ENCODE measurements around the gene ZNF112.
A peak's percentile ranks its signal among the peaks of the same experiment; 100 is the strongest.
"Not testable (repeated sequence)": the region's sequence is repeated elsewhere in the genome, so short reads cannot be mapped to it uniquely, and the experiment has no call there.

The ZNF112 gene

DNA sequence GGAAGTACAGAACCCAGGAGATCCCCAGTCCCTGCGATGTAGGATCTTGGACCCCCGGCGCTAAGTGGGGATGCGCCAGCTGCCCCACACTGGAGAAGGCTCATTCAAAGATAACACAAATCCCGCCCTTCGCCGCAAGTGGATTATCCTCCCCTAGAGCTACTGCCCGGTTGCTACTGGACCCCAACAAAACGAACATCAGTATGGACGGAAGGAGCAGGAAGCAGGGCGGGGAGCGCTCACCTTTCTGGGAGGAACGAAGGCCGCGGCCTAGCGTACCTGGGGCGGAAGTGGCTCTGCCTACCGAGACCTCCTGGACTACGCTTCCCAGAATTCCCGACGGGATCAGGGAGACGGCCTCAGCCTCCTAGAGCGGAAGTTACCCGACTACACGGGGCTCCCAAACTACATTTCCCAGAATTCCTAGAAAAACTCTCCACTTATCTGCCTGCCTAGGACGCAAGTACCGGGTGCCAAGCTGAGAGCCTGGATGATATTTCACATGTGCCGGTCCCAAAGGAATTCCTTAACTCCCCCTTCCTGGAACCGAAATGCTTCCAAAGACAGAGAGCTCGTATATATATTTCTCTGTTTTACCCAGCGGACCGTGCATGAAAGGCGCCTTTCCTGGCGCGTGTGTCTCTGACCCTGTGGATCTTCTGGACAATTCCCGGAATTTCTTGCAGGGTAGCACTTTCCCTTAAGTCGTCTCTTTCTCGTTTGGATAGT, at the start of gene ZNF112:
Gene ZNF112 (minus strand): TSS at position 298 of the 729 bp plus-strand sequence. CDS start 16,141 bp downstream, outside the sequence.
- peak; percentile 68 for DNase-seq (ENCODE audit: low read depth)

DNA sequence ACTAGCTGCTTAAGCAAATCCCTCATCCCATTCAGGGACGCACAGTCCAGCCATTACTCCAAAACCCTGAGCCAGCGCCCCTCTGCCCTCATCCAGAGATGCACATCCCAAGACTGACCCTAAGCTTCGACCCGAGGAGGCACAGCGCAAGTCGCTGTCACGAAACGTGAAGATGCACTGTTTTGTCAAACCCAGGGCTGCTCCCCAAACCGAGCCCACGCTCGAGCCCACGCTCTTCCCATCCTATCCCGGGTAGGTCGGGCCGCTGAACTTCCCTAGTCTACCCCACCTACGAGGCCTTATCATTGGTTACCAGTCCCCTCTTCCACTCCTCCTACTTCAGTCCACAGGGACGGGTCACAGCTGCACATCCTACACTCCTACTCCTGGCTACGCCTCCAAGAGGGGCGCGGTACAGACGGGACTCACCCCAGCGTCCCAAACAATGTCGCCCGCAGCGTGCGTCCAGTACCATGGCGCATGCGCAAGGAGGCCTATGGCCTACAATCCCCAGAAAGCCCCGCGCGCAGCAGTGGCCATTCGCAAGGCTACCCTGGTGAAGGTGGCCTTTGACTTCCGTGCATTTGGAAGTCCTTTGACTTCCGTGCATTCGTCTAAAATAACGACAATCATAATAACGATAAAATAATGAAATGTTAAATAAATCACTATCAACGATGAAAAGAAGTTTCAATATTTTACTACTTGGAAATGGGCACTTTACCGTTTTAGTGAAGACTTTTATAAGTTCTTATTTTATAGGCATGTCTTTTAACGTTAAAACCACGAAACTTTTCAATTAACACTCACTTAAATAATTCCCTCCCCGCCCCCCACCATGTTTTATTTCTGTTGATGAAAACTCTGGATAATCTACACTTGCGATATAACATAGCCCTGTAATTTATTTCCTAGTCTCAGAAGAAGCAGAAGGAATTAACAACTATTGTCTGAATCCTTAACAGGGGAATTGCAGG, 44.9 kb upstream of the ZNF112 start, which contains the start of gene ZNF285:
Gene ZNF285 (minus strand): TSS at position 470 of the 977 bp plus-strand sequence. CDS start 4,395 bp downstream, outside the sequence.
- DNase-seq (ENCODE audit: low read depth): peak; percentile 91

DNA sequence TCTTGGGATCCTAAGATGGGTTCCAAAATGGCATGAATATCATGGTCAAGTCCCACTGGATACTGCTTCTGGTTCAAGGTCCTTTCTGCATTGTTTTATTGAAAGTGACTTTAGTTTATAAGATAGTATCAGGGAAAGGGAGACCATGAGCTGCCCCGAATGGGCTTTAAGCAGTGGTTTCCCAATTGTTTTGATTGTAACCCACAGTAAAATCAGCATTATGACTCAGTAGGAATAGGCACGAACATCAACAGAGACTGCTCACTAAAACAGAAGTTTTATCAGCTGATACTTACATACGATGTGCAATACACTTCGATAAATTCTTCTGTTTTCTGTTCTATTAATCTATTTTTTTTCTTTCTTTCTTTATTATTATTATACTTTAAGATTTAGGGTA, 32.8 kb upstream of the ZNF112 start:
- not testable (repeated sequence) for DNase-seq (ENCODE audit: low read depth)

DNA sequence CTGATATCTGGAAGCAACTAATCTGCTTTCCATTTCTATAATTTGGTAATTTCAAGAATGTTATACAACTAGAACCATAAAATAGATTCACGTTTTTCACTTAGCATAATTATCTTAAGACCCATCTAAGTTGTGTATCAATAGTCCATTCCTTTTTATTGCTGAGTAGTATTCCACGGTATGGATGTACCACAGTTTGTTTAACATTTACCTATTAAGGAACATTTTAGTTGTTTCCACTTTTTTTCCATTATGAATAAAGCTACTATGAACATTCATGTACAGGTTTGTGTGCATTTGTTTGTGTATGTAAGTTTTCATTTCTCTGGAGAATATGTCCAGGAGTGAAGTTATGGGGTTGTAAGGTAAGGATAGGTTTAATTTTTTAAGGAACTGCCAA, 18.3 kb upstream of the ZNF112 start:
- no peak for DNase-seq (ENCODE audit: low read depth)

DNA sequence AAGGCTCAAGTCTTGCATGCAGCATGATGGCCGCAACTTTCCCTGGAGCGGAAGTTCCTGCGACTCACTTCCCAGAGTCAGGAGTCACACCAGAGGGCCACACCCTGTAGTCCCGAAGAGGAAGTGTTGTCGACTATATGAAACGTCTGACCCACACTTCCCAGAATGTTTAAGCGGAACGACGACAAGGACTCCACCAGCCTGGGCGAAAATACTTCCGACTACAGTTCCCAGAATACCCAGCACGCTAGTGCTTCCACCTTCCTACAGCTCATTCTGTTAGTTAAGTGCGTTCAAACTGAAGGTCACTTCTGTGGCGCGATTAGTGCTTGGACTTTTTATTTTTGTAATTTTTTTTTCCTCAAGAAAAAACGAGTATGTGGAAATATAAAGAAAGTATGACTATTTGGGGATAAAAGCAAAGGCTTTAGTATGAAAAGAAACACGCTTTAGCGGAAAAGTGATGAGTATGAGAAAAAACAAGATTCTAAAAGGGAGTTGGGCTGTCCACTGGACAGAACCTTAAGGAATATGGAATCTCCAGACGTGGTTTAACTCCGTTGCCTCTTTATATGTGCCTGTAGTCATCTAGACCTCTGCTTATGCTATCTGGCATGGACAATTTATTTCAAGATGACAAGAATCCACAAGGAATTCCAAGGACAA, 15.5 kb upstream of the ZNF112 start:
- no peak for DNase-seq (ENCODE audit: low read depth)

DNA sequence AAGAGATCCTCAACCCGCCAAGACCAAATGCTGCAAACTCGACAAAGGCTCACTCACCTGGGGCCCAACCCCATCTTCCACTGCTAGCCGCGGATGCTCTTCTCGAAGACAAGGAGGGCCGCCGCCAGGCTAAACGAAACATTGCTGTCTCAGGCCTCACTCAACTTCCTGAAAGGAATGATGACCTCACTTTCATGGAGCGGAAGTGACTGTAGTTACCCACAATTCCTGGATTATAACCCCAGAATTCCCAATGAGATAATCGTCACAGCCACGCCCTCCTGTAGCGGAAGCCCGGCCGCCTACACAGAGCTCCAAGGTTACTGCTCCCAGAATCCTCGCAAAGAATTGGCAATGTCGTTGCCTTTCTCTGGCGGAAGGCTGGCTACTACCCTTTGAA, 10.5 kb upstream of the ZNF112 start:
- no peak for DNase-seq (ENCODE audit: low read depth)

DNA sequence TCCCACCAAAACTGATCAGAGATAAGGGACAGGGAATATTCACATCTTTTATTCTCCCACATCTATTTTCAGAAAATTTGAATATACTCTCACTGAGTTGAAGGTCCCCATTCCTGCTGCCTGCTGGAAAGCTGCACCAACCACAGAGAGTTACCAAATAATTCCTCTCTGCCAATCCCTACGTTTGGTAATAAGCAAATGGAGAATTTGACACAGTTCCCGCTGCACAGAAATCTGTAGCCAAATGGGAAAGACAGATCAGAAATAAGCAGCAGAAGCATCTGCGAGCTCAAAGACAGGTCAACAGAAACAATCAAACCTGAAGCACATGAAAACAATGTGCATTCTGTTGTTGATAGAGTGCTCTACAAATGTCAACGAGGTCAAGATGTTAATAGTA, 9.9 kb downstream of the ZNF112 start:
- no peak for DNase-seq (ENCODE audit: low read depth)

DNA sequence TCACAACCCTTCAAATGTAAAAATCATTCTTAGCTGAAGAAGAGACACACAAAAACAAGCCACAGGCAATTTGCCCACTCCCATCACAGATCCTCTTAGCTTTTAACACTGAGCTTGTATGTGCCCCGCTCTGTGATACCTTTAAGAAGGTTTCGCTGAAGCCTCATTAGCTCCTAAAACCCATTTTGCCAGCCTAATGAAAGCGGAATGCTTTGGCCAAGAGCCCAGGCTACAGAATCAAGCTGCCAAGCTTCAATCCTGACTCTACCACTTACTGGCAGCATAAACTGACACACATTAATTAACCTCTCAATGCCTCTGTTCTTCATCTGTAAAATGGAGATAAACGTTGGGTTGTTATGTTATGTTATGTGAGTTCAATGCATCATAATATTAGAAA, 10.5 kb downstream of the ZNF112 start:
- no peak for DNase-seq (ENCODE audit: low read depth)

DNA sequence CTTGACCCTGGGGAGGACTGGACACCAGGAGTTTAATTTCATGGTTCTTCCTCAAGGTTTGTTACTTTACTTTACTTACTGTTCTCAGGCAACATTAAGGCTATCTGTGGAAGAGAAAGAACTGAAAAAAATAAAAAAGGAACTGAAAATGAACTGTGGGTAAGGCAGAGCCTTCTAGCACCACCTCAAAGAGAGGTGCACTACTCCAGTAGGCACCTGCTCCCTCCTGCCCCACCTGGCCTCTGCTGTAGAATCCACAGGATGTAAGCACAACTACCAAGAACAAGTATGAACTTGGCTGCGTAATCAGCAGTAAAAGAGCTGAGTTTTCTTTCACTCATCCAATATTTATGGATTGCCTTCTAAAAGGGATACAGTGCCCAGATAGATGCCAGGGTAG, 12.2 kb downstream of the ZNF112 start:
- DNase-seq (ENCODE audit: low read depth): no peak

DNA sequence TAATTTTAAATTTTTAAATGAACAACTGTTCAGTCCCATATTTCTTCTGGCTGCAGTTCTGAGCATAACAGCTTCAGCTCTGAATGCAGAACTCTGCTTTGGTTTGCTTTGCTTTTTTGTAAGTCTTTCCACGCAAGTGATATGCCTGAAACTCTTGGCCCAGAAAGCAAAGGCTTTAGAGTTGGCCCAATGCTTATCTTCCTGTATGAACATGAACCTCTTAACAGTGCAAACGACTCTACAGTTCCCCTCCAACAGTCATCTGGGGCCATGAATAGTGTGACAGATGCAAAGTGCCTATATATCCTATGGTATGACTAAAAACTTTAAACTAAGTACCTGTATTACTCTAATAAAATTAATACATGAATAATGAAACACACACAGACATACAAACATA, 14.7 kb downstream of the ZNF112 start:
- no peak for DNase-seq (ENCODE audit: low read depth)

DNA sequence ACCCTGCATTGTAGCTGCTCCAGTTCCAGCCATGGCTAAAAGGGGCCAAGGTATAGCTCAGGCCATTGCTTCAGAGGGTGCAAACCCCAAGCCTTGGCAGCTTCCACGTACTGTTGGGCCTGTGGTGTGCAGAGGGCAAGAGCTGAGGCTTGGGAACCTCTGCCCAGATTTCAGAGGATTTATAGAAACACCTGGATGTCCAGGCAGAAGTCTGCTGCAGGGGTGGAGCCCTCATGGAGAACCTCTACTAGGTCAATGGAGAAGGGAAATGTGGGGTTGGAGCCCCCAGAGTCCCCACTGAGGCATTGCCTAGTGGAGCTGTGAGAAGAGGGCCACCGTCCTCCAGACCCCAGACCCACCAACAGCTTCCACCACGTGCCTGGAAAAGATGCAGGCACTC, 21.8 kb downstream of the ZNF112 start:
- DNase-seq (ENCODE audit: low read depth): not testable (repeated sequence)

DNA sequence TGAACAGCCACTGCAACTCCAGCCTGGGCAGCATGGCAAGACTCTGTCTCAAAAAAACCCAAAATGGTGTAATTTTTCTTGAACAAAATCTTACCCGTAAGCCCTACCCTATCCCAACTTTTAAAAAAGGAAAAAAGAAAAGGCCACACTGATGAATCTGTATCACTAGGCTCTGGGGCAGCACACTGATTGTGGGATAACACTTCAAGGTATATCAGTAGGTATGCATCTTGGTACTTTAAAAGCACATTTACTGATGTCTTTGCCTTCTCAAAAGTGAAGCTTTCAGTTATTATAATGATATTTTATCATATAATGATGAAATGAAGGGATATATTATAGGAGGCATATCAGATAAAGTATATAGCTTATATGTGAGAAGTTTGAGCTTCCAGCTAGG, 24.3 kb downstream of the ZNF112 start:
- DNase-seq (ENCODE audit: low read depth): no peak

DNA sequence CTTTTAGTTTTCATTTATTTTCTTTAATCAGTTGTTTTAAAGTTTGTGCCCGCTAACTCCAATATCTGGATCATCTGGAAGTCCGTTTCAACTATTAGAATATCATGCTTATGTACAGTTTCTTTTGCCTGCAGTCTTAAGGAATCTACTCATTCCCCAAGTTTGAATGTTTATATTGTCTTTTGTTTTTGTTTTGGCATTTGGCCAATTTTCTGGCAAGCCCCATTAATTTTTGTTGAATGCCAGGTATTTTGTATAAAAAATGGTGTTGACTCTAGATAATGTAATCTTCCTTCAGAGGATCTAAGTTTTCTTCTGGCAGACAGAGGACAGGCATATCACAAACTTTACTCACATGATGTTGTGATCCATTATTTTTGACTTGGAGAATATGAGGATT, 40.6 kb downstream of the ZNF112 start:
- no peak for DNase-seq (ENCODE audit: low read depth)

DNA sequence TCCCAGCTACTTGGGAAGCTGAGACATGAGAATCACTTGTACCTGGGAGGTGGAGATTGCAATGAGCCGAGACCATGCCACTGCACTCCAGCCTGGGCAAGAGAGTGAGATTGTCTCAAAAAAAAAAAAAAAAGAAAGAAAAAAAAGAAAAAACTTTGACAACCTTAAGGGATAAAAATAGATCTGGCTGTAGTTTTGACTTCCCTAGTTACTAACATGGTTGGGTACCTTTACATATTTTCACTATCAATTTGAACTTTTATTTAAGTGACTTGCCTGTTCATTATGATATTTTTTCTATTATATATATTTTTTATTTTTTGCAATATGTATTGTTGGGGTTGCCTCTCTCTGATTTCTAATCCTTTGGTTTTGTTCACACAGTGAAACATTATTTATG, 43.2 kb downstream of the ZNF112 start:
- DNase-seq (ENCODE audit: low read depth): no peak

DNA sequence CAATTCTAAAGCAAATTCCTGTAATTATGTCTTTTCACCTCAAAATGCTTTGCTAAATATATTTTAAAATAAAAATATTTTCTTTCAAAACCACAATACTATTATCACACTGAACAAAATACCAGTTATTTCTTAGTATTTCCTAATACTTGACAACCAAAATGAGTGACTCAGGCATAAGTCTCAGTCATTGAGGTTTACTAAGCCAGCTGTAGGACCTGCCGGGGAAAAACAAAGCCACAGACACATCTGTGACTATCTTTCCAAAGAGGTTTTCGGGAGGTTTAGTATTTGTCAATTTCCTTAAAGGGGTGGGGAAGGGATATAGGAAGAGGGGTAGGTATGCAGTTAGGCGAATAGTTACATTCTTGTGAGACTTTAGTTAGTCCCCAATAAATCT, 48.5 kb downstream of the ZNF112 start:
- DNase-seq (ENCODE audit: low read depth): no peak

DNA sequence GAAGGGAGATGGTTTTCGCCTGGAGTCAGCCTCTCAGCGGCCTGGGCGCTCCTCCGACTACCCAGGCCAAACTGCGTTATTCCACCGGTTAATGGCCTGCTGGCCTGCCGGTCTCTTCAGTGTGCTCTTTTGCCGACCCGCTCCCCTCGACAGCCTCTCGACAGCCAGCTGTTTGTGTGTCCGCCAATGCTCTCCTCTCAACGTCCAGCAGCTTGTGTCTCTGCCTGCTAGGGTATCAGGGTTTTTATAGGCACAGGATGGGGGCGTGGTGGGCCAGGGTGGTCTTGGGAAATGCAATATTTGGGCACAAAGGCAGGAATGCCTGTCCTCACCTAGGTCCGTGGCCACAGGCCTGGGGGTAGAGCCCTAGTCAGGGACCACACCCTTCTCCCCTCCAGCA, 50.2 kb downstream of the ZNF112 start:
- DNase-seq (ENCODE audit: low read depth): no peak

DNA sequence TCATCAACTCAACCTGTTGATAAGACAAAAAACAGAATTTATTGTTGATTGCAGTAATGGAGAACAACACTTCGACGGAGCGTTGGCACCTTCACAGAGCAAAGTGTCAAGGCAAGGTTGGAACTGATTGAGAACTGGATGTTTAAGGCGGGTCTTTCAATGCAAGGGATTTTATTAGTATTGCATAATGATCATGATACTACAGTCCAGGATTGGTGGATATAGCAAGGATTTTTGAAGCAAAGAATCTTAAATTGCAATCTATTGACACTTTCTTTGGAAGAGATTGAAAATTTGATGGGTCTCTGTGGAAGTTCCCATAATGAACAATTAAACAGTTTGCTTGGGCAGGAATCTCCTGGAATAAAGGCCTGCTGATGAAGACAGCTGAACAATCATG, 51.0 kb downstream of the ZNF112 start:
- DNase-seq (ENCODE audit: low read depth): no peak

DNA sequence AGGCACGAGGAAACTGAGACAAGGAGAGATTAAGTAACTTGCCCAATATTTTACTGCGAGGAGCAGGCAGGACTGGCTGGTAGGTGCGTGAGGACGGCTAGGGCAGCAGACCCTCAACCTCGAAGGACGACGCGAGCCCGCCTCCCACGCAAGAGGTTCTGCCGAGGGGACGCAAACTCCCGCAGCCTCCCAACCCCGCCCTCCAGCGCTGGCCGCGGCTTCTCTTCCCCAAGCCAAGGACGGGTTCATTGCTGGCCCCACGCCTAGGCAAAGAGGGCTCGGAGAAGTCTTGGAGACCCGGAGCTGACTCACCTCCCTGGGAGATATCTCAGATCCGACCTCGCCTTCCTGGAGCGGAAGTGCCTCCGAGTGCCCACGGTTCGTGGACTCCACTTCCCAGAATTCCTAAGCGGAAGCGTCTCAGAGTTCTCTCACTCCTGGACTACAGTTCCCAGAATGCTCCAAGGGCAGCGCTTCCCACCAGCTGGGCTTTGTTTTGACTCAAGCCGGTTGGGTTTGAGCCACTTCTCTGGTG, 51.8 kb downstream of the ZNF112 start, which contains the start of gene ZNF235:
Gene ZNF235 (minus strand): TSS at position 367 of the 535 bp plus-strand sequence. CDS start 1,621 bp downstream, outside the sequence.
- peak; percentile 95 for DNase-seq (ENCODE audit: low read depth)

DNA sequence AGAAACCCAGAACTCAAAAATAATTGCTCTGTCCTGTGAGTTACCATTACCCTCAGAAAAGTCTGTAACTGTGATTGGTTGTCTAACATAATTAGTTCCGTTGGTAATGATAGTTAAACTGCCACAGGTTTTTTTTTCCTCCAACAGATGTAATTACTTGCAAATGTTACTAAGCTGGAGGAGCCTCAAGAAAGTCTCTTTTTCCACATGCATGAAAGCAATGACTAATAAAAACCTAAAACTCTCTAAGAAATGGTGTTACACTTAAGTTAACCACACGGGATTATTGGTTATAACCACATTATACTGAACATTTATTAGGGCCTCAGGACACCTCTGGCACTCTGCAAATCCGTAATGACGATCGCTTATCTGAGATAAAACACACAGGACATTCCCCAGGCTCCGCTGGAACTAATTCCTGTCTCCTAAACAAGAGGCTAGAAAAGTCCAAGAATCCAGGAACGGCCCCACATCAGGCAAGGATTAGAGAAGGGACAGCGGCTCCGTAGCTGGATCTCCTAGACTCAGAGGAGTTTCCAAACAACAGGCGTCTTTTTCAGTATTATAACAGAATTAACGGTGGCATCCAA, 52.4 kb downstream of the ZNF112 start:
- DNase-seq (ENCODE audit: low read depth): no peak

DNA sequence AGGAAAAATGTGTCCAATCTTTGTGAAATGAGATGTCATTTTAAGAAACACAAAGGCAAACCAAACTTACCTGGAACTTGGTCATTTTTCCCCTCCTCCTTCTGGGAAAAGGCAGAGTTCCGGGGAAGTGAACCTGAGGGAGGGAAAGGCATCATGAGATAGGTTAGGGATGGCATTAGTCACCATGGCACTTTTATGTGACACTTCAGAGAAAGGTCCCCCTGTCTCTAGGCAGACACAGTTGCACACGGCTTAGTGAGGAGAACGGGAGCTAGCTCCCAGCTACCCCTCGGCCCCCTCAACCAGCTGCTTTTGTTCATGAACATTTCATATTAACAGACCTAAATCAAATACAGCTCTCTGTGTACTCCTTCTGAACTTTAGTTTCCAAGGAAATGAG, 53.2 kb downstream of the ZNF112 start:
- DNase-seq (ENCODE audit: low read depth): no peak

DNA sequence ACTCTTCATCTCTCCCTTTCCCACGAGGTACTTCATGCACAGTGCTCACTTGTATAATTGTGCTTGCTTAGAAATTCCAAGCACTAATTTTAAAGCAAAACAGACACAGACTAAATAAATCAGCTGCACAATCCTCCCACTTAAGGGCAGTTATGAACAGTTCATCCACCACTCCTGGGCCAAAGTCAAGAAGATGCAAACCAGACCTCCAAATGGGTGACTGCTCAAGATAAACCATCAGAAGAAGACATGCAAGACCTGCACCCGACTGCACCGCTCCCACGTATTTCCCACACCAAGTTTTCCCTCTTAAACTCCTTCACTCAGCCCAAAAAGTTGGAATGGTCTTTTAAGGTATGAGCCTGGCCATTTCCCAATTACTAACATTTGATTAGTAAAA, 71.5 kb downstream of the ZNF112 start:
- no peak for DNase-seq (ENCODE audit: low read depth)

DNA sequence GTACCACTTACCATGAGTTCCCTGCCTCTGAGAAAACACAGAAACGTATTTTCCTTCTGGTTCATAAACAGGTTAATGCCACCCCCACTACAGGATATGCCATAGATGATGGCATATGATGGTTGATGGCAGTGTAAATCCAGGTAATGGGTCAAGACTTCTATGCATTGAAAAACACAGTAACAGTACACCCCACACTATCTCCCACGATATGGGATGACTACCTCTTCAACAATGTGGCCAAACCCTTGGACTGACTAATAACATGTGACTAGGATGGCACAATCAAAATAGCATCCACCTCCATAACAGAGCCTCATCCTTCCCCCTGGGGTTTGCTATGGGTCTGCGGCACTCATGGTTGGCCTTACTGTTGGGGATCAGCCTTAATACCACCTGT, 73.6 kb downstream of the ZNF112 start:
- DNase-seq (ENCODE audit: low read depth): no peak
